ENCODE results near the gene SNAPIN. TPM values are rescaled to one million over a fixed set of nuclear protein-coding genes. Genes with fewer than 3 reads are reported as not detected.
A peak's percentile ranks its signal among the peaks of the same experiment; 100 is the strongest.

The SNAPIN gene
- total RNA-seq, 2 donors from 2014 or later, result 29.3 to 33.0 TPM

DNA sequence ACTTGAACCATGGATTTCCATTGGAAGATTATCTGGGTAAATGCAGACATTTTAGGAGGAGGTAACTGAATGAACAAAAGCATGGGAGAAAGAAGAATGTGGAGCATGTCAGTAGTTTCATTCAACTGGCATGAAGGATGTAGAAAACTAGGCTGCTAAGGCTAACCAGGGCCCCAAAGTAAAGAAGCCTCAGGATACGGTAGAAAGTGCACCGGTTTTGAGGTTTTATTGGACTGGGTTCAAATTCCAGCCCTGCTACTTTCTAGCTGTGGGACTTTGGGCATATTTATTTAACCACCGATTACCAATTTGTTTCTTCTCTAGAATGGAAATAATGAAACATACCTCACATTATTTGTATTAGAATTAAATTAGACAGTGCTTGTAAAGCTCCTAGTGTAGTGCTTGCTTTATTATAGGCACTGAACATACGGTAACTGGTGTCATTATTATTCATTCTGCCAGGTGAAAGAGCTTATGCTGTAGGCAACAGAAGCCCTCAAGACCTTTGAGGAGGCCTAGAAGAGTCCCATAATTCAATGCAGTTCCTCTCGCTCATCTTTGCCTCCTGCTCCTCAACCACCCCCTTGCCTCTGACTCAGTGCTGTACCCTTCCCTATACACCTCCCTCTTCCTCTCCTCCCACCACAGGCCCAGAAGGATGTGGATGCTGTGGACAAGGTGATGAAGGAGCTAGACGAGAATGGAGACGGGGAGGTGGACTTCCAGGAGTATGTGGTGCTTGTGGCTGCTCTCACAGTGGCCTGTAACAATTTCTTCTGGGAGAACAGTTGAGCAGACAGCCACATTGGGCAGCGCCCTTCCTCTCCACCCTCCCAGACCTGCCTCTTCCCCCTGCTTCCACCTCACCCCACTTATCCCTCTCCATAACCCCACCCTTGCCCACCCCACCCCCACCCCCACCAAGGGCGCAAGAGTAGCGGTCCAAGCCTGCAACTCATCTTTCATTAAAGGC lies 27.2 kb upstream of the SNAPIN start:
- intact Hi-C loops (cut with DNase I), result no loop called here
- Histone ChIP-seq H3K36me3 (no peaks in the 10 kb centered on the region), H3K27me3 (no peaks in the 10 kb centered on the region), H3K4me1 (peaks cover 14% of the 10 kb centered on the region), H3K9me3 (no peaks in the 10 kb centered on the region), H3K9ac (ENCODE audit: low read depth in 2 of 2, low read length in 2 of 2) (no peak overlapping the region), H3K27ac (peak overlapping the region; percentile 21), H3K4me3 (no peak overlapping the region)
- TF ChIP-seq, protein P1, sequence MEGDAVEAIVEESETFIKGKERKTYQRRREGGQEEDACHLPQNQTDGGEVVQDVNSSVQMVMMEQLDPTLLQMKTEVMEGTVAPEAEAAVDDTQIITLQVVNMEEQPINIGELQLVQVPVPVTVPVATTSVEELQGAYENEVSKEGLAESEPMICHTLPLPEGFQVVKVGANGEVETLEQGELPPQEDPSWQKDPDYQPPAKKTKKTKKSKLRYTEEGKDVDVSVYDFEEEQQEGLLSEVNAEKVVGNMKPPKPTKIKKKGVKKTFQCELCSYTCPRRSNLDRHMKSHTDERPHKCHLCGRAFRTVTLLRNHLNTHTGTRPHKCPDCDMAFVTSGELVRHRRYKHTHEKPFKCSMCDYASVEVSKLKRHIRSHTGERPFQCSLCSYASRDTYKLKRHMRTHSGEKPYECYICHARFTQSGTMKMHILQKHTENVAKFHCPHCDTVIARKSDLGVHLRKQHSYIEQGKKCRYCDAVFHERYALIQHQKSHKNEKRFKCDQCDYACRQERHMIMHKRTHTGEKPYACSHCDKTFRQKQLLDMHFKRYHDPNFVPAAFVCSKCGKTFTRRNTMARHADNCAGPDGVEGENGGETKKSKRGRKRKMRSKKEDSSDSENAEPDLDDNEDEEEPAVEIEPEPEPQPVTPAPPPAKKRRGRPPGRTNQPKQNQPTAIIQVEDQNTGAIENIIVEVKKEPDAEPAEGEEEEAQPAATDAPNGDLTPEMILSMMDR (IDR thresholded peaks at IDR 0.05), result no peak
- no peak for DNase-seq

DNA sequence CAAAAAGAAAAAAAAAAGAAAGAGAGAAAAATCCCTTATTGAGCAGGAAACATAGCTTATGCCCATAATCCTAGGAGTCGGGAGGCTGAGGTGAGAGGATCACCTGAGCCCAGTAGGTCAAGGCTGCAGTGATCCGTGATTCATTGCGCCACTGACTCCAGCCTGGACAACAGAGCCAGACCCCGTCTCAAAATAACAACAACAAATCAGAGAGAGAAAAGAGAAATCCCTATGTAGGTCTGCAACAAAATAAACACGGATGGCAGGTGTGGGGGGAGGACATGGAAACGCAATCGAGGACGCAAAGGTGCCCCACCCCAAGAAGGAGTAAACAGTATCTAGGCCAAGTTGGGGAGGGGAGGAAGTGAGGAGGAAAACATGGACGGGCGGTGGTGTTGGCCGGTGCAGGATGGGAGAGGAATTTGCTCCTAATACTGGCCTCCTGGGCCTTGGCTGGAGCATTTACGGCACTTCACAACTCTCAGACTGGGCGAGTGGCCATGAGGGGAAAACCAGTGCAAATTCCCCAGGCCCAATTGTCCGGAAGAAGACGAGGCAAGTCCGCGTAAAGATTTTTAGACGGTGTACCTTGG lies 25.2 kb upstream of the SNAPIN start:
- peak overlapping the region; percentile 96 for H3K27ac ChIP-seq
- no peaks in the 10 kb centered on the region for H3K9me3 ChIP-seq
- peaks cover 4% of the 10 kb centered on the region for H3K36me3 ChIP-seq
- peaks cover 9% of the 10 kb centered on the region for H3K4me1 ChIP-seq
- DNase-seq, result peak; percentile 72
- peak overlapping the region; percentile 61 for H3K4me3 ChIP-seq
- TF ChIP-seq, protein P1 (IDR thresholded peaks at IDR 0.05), result no peak
- H3K27me3 ChIP-seq, result no peaks in the 10 kb centered on the region
- H3K9ac ChIP-seq (ENCODE audit: low read depth in 2 of 2, low read length in 2 of 2), result peak overlapping the region in 1 of 2 donors; percentile 85
- intact Hi-C loops (cut with DNase I), result no loop called here

DNA sequence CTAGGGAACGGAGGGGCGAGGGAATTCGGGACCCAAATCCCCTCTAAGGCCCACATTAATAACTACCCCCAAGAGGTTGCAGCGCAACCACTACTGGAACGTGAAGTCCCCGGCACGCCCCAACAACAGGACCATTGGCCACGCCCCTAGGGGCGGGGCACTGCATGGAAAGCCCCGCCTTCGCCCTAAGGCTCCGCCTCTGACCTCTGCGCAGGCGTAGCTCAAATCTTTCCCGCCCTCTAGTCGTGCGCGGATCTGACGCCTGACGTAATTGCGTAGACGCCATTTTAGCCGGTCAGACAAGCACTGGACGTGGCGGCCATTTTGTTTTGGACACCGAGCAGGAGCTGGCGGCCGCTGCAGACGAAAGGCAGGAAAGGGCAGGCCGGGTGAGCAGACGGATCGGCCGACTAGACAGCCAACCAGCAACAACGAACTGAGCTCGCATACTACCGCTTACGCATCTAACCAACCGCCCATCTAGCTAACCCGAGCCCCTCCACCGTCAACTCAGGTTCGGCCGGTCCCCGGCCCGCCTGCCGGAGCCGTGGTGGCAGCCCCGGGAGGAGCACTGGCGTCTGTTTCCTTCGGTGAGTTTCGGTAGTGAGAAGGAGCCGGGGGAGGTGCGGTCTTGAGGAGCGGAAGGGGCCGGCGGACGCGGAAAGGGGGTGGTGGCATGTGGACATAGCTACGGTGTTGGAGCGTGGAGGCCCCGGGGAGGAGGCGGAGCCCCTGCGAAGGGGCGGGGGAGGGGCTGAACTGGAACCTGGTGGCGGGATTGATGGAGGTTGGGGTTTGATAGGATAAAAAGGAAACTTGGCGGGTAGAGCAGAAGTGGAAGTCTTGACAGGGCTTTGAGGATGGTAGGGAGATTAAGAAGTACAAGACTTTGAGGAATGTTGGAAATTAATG lies 24.5 kb upstream of the SNAPIN start, which contains the start of gene CHTOP:
Gene CHTOP (plus strand): TSS at position 313 of the 912 bp plus-strand sequence. CDS start 2,523 bp downstream, outside the sequence.
- intact Hi-C loops (cut with DNase I), result no loop called here
- Histone ChIP-seq H3K36me3 (peaks cover 9% of the 10 kb centered on the region), H3K27ac (peak within 1 kb of the TSS; percentile 96), H3K9ac (ENCODE audit: low read depth in 2 of 2, low read length in 2 of 2) (peak within 1 kb of the TSS; percentile 85 to 99), H3K9me3 (no peaks in the 10 kb centered on the region), H3K4me3 (peak within 1 kb of the TSS; percentile 61), H3K4me1 (peaks cover 9% of the 10 kb centered on the region), H3K27me3 (no peaks in the 10 kb centered on the region)
- TF ChIP-seq, protein P1 (IDR thresholded peaks at IDR 0.05), result no peak
- peak; percentile 99 for DNase-seq

DNA sequence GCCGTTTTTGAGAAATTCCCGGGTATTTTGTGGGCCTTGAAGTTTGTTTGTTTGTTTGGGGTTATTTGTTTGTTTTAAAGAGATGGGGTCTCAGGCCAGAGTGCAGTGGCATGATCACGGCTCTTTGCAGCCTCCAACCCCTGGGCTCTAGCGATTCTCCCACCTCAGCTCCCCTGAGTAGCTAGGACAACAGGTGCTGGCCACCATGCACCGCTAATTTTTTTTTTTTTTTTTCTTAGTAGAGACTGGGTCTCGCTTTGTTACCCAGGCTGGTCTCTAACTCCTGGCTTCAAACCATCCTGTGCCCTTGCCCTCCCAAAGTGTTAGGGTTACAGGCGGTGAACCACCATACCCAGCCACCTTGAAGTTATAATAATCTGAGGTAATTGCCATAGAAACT lies 22.6 kb upstream of the SNAPIN start:
- peak overlapping the region; percentile 61 for H3K4me3 ChIP-seq
- intact Hi-C loops (cut with DNase I), result no loop called here
- TF ChIP-seq, protein P1 (IDR thresholded peaks at IDR 0.05), result no peak
- DNase-seq, result no peak
- H3K27me3 ChIP-seq, result no peaks in the 10 kb centered on the region
- H3K36me3 ChIP-seq, result peaks cover 25% of the 10 kb centered on the region
- H3K9me3 ChIP-seq, result no peaks in the 10 kb centered on the region
- H3K4me1 ChIP-seq, result peaks cover 5% of the 10 kb centered on the region
- no peak overlapping the region for H3K9ac ChIP-seq (ENCODE audit: low read depth in 2 of 2, low read length in 2 of 2)
- H3K27ac ChIP-seq, result no peak overlapping the region

DNA sequence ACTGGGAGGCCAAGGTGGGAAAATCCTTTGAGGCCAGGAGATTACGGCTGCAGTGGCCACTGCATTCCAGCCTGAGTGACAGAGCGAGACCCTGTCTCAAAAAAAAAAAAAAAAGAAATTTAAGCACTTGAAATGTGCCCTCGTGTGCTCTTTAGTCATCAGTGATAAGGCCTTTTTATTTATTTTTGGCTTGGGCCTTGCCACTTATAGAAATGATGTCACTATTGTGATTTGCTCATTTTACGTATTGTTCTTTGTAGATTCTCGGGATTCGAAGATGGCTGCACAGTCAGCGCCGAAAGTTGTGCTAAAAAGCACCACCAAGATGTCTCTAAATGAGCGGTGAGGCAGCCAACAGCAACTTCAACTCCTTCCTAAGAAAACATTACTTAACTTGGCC lies 22.2 kb upstream of the SNAPIN start:
- H3K27ac ChIP-seq, result no peak overlapping the region
- TF ChIP-seq, protein P1 (IDR thresholded peaks at IDR 0.05), result no peak
- no peaks in the 10 kb centered on the region for H3K9me3 ChIP-seq
- H3K4me1 ChIP-seq, result peaks cover 5% of the 10 kb centered on the region
- no peak overlapping the region for H3K4me3 ChIP-seq
- no peak for DNase-seq
- intact Hi-C loops (cut with DNase I), result no loop called here
- no peak overlapping the region for H3K9ac ChIP-seq (ENCODE audit: low read depth in 2 of 2, low read length in 2 of 2)
- H3K36me3 ChIP-seq, result peaks cover 25% of the 10 kb centered on the region
- H3K27me3 ChIP-seq, result no peaks in the 10 kb centered on the region
